Stimulated activated CD8-positive, alpha-beta memory T cell treated with anti-CD3 and anti-CD28 coated beads, Interleukin-4, amount 100 ng/mL, for 4 hours (primary cell): ENCODE data around the gene LRCOL1.

Experiments used
- DNase-seq, 2 donors: peaks; one replicate each; pipeline ENCODE4 v3.0.0-alpha.2; 2020; ENCODE audit warnings: low read depth in 2 of 2, low spot score in 1 of 2

The LRCOL1 gene

DNA sequence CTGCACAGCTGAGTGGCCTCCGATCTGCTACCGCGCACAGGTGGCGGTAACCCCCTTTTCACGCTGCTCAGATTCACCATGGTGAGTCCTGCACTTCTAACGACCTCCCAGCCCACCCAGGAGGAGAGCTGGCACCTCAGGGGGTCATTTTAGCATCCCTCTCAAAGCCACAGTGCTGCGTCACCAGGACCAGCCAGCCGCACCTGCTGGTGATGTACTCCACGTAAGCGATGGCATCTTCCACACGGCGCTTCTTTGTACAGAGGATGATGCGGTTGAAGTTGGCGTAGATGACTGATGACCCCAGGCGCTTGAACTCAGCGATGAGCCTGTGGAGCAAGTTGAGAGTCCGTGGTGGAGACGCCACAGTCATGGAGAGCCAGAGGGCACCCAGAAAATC is 27.4 kb upstream of the LRCOL1 start:
- no peak for DNase-seq

DNA sequence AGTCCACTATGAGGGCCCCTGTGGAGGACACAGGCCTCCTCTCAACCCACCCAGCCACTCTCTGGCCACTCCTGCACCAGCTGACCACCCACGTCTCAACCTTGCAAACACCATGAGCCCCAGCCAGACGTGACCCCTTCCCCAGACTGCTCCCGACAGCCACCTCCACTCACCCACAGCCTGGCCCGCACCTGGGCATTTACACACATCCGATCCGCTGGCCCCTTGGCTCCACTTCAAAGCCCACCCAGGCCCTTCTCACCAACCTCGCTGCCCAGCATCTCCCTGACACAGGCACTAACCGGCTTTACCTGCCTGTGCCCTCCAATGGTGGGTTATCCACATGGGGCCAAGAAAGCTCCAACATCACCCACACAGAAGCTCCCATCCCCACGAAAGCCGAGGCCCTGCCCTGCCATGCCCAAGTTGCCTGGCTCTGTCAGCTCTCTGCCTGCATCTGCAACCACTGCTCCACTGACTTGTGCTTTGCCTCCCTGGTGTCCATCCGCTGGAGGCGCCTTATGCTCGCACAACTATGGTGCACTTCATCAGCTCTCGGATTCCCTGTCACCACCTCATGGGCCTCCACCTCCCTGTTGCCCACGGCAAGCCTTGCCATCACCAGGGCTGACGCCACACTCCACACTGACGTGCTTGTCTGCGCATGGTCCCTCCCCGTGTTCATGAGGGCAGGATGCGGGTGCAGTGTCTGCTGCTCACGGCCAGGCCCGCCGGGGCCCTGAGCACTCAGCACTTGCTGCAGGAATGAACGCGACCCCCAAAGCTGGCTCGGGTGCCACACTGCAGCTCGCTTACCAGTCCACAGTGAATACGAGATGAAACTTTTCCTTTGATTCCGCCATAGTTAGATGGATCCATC is 24.9 kb upstream of the LRCOL1 start:
- DNase-seq = no peak

DNA sequence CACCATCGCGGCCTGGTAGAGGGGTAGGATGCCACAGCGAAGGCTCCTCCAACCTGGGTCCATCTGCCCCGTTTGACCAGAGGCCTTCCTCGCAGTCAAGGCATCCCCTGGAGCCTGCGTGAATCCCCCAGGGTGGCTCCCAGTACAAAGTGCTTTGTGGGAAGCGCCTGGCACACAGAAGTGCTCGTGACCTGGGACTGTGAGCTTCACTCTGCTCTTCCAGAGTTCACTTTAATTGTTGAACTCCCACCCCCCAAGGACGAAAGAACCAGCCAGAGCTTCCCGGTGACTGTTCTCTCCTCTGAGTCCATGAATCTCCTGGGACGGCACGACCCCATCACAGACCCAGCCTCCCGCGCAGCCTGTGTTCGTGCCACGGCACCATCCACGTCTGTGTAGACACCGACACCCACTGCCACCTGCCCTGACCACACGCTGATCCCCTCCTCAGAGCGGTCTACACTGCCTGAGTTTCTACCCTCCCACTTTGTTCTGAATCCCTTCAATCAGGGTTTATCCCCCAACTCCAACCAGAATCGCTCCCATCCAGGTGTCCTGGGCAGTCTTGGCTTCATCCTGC is 24.1 kb upstream of the LRCOL1 start:
- no peak for DNase-seq

DNA sequence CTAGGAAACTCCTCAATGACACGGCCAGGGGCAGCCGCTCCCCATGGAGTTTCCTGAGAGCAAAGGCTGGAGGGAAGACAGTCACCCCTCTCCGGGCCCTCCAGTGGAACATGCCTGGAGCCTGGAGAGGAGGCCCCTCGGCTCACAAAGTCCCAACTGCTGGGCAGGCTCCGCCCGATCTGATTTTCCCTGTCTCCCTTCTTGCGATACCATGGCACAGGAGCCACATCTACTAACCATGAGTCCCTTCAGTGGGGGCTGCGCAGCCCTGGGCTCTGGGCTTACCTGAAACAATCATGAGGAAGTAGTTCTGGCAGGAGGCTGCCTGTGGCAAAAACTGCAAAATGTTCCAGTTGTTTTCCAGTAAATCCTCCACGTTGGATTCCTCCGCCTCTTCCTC is 23.5 kb upstream of the LRCOL1 start:
- DNase-seq = no peak

DNA sequence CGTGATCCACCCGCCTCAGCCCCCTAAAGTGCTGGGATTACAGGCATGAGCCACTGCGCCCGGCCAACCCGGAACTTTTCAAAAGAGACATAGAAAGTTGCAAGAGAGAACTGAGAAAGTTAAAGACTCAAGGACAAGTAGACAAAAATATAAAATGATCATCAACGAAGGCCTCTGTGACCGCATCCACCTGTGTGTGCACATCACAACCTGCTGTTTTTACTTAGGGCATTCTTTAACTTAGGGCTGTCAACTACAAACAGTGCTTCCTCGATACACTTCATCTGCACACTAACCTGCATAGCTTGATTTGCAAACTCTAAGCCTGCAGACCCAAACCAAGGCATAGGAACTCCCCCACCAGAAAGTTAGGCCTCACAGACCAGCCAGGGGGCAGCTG is 23.0 kb upstream of the LRCOL1 start:
- DNase-seq = no peak

DNA sequence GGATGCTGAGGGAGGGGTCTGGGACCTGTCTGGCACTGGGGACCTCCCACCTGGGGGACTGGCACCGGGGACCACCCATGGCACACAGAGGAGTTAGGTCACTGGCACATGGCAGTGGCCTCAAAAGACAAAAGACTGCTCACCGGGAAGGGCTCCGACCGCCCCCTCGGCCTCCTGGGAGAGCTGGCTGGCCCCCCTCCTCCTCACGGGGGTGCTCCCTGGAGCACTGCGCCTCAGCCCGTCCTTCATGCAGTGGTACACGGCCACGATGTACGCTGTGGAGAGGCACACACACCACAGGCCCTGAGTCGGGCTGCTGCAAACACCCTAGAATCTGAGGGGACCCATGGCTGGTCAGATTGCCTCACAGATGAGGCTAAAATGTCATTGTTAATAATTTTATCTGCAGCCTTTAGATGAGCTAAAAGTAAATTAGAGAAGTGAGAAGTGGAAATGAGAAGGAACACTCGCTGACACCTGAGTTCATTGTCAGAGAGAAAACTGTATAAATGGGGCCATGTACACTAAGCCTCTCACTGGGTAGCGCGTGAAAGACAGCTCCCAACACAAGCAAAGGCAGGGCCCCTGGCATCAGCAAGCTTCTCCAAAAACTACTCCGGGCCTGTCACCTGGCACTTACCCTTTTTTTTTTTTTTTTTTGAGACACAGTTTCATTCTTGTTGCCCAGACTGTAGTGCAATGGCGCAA is 22.3 kb upstream of the LRCOL1 start:
- no peak for DNase-seq

DNA sequence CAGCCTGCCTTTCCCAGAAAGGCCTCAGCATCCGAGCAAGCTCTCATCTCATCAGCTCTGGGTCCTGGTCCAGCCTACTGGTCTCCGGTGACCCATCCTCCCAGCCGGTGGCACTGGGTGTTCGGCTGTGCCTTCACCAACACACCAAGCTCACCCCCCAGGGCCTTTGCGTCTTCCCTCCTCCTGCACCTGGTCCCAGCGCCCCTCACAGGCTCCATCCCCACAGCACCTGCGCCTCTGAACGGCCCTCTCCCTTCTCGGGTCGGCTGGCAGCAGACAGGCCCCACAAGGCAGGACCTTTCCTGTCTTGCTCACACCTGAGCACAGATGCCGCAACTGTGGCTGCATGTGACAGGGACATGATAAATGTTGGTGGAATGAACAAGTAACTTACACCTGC is 21.3 kb upstream of the LRCOL1 start:
- no peak for DNase-seq

DNA sequence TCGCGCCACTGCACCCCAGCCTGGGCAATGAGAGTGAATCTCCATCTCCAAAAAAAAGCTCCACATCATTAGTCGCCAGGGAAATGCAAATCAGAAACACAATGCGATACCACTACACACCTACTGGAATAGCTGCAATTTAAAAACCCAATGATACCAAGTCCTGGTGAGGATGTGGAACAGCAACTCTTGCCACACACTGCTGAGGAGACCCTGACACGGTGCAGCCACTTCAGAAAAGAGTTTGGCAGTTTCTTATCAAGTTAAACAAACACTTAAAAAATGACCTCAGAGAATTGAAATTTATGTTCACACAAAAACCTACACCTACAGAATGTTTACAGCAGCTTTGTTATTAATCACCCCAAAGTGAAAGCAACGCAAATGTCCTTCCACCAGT is 20.3 kb upstream of the LRCOL1 start:
- no peak for DNase-seq

DNA sequence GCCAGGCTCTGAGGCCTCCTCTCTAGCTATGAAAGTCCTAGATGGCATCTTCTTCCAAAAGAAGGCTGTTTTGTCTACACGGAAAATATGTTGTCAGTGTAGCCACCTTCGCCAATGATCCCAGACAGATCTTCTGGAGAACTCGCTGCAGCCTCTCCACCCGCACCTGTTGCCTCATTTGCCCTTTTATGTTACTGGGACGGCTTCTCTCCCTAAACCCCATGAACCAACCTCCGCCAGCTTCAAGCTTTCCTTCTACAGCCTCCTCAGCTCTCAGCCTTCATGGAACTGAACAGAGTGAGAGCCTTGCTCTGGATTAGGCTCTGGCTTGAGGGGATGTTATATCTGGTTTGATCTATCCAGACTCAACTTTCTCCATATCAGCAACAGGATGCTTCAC is 18.9 kb upstream of the LRCOL1 start:
- DNase-seq = no peak

DNA sequence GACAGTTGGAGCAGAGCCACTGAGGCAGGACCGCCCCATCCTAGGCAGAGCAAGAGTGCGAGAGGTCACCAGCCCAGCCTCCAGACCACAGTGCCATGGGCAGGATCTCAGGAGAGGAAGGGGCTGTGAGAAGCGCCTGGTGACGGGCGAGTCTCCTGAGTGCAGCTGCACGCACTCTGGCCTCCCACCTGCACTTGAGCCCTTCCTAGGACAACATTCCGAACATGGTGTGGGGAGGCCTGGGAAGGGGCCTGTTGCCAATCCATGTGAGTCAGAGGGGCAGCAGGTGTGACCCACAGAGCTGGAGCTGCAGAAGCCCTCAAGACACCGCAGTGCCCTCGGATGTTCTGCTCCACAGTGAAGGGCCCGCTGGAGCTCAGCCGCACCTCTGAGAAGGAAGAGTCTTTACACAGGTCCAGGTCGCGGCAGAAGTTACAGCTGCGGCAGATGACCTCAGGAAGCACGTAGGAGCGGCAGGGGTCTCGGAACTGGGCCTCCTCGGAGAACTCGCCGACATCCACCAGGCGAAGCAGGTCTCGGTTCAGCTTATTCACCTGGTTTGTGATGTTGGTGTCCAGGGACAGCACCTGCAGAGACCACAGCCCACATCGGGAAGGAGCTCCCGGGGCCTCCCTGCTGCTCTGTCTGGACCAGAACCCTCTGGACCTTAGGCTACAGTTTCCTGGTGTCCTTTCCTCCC is 15.5 kb upstream of the LRCOL1 start:
- no peak for DNase-seq

DNA sequence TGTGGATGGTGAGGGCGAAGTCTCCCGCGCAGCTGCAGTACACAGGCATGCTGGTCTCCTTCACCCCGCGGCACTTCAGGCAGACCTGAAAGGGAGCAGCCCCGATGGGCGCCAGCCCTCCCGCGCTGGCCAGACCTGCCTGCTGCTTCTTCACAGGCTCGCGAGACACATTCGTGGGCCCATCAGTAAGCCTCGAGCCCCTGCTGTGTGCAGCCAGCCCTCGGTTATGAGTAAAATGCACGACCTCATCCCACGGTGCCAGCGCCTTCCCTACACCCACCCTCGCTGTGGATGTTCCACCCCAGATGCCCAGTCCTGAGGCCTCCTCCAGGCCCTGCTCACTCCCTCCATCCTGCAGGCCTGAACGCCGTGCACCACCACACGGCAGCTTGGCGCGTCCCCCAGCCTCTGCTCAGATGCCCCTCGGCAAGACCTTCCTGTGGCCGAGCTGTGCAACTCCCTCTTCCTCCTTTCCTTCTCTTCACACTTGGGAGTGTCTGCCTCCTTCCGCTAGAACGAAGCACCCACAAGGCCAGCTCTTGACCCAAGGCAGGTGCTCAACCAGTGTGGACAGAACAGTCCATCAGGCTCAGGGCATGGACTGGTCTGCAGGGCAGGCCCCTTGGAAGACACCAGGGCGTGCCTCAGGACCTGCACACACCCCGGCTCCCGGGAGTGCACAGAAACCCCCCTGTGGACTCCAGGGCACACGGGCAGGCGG is 14.7 kb upstream of the LRCOL1 start:
- DNase-seq = no peak

DNA sequence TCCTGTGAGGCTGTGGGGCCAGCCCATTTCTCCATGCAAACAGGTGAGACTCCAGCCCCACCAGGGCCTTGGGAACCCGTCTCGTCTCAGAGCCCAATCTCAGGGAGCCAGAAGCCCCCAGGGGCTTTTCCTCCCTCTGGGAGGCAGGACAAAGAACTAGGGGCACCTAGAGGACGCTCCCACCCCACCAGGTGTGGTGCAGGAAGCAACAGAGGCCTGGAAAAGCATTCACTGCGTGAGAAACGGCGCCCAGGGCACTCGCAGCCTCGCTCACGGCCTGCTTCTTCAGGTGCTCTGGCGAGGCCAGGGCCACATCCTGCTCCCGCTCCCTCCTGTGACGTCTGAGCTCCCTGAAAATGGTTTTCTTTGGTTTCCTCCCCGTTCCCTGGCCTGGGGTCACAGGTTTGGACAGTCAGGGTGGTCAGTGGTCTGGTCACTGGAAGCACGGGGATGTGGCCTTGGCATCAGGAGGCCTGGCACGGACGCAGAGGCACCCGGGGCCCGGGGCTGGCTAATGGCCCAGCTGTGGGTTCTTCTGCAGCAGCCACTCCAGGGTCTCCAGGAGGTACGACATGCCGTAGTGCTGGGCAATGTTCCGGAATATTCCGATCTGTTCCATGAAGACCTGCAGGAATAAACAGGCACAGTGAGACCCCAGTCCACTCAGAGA is 13.9 kb upstream of the LRCOL1 start:
- no peak for DNase-seq

DNA sequence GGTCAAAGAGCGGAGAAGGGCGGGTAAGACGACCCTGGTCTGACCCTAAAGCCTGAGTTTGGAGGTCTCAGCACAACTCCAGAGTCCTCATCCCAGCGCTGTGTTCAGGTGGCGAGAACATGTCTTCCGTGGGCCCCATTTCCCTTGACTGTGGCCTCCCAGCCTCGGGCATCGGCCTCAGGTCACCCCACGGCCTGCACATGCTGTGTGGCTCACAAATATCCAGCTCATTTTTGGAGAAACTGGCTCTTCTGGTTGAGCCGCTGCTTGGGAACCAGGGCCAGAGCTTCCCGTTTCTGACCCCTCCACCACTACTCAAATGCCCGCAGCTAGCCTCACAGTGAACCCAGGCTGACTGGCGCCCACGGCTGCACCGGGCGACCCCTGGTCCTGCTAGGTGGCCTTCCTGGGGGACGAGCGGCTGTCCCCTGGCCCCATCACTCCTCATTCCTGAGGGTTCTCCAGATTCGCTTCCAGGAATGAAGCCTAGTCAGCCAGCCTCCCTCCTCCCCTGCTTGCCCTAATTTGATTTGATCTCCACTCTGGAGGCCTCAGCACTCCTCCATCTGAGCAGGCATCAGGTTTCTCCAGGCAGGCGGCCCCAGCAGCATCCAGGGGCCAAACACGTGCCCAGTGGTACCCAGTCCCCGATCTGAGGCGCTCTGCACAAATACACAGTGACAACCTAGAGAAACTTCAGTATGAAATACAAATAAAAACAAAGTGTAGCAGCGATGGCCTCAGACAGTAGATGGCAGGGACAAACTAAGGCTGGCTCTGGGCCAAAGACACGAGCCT is 12.9 kb upstream of the LRCOL1 start:
- DNase-seq = no peak

DNA sequence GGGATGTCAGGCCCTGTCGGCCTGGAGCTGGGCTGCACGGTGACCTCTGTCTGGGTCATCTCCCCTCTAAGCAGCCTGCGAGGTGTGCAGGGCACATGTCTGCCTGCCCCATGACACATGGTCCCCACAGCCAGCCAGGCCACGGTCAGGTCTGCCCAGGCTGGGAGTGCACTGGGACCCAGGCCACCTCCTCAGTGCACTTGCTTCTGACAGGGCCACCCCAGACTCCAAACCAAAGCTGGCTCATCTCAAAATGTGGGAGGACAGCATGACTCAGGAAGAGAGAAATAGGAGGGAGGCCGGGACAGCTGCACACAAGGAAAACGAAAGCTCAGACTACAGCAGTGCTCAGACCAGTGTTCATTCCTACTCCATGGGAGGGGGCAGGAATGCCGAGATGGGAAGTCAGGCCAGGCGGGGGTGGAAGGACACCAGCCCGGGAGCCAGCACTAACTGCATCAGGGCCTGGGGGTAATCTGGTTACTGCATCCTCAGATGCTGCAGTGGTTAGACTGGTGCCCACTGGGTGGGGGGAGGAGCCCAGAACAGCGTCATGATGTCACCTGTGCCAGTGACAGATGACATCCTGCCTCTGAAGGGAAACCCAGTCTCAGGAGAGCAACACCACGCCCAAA is 12.2 kb upstream of the LRCOL1 start:
- DNase-seq = no peak

DNA sequence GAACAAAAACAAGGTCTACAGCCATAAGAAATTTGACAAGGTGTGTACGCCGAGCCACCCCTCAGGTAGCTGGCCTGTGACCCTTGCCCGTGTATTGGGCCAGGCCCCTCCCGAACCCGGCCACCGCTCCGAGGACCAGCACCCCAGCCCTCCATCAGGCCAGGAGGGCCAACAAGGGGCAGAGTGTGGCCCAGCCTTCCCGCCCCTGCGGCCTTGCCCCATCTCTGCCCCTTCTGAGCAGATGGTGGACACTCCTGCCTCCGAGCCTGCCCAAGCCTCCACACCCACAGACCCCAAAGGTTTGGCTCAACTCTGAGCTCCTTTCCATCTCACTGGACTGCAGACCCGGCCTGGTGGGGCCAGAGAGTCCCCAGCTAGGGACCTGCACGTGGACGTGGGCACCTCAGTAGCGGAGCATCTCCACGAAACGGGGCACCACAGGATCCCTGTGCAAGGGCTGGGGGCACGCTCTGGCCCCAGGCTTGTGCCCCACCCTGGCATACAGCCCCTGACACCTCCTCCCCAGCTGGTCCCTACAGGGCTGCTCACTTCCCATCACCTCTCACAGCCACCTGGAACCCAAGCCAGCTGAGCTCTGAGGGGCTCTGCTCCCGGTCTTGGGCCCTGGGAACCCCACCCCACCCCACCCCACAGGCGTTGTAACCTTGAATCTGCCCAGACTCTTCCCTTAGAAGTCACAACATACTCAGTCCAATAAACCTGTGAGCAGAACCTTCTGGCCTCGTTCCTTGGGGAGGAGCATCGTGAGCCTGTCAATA is 11.5 kb upstream of the LRCOL1 start:
- DNase-seq = no peak

DNA sequence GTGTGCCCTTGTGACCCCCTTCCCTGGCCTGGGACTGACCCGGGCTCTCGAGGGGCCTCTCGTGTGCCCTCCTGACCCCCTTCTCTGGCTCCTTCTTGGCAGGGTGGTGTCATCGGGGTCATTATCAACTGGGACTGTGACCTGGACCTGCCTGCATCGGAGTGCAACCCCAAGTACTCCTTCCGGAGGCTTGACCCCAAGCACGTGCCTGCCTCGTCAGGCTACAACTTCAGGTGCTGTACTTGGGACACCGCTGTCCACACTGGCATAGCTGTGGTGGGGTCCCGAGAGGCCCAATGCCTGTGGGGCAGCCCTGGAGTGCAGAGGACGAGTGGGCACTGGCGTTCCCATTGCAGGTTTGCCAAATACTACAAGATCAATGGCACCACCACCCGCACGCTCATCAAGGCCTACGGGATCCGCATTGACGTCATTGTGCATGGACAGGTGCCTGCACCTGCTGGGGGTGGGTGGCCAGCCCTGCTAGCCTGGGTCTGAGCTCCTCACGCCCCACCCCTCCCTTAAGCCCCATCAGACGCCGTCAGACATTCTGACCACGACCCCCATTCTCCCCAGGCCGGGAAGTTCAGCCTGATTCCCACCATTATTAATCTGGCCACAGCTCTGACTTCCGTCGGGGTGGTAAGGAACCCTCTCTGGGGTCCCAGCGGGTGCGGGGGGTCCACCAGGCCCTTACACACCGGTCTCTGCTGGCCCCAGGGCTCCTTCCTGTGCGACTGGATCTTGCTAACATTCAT is 10.7 kb upstream of the LRCOL1 start:
- no peak for DNase-seq

DNA sequence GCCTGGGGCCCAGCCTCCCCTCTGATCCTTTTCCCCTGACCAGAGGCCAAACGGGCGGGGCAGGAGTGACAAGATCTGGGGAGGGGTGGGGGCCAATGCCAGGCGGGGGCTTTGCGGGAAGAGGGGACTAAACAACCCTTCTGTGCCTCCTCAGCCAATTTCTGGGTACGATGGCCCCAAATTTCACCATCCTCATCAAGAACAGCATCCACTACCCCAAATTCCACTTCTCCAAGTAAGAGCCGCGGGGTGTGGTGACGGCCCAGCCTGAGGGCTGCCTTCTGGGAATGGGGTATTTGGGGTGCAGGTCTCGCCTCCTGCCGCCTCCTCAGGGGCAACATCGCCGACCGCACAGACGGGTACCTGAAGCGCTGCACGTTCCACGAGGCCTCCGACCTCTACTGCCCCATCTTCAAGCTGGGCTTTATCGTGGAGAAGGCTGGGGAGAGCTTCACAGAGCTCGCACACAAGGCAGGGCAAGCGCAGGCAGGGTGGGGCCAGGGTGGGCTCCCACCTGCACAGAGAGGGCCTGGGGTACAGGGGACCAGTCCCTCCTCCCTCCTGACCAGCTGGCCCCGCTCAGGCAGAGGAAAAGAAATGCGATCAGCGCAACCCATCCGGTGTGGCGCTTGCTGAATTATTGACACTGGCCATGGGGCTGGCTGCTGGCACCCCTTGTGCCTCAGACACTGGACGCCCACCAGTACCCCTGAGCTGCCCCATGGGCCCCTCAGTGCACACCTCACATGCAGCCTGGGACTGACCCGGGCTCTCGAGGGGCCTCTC is 9.9 kb upstream of the LRCOL1 start:
- no peak for DNase-seq
